Measurements from ENCODE around the gene PABPC1L.

- TF ChIP-seq EP300 (IDR thresholded peaks at IDR 0.05; ENCODE audit: low read depth) = no peak
- peak; percentile 96 for TF ChIP-seq POLR2A (IDR thresholded peaks at IDR 0.05)
- TF ChIP-seq POLR2AphosphoS5 (IDR thresholded peaks at IDR 0.05) = peak; percentile 96 to 98 (median 97)
These were observed 56.4 kb downstream of the PABPC1L start, which contains the start of gene STK4 for GRCh38 chr20:44966030-44966961.

Data from transverse colon (tissue), 3 donors.